GM23338 (cell line): ENCODE results near the gene EGF. TPM values are rescaled to one million over a fixed set of nuclear protein-coding genes. Genes with fewer than 3 reads are reported as not detected.

ENCODE experiments used
- ATAC-seq: fragments of 200-7000 bp; cut with Tn5 transposase; 3 replicates; pipeline ENCODE4 v1.9.1; 2020
- DNase-seq: peaks from one replicate; pipeline ENCODE4 v3.0.0-alpha.2; 2015; ENCODE audit warnings: low spot score
- H2AFZ ChIP-seq: fragments of 200-600 bp; sonication (generic); 2 replicates; pipeline ENCODE4 v1.8.0; 2016; ENCODE audit warnings: antibody characterized with exemption, mild to moderate bottlenecking, moderate library complexity
- H3F3A ChIP-seq: fragments of 200-600 bp; sonication (generic); replicated peaks from 2 replicates; pipeline ENCODE4 v1.8.0; 2017; ENCODE audit warnings: antibody characterized with exemption, mixed run types, low read depth
- H3K27ac ChIP-seq: fragments of 200-600 bp; sonication (generic); 2 replicates; pipeline ENCODE4 v1.6.1; 2016; ENCODE audit warnings: low read depth
- H3K27me3 ChIP-seq: fragments of 200-600 bp; sonication (generic); 2 replicates; pipeline ENCODE4 v1.8.0; 2016; ENCODE audit warnings: mild to moderate bottlenecking, mixed run types, moderate library complexity; ENCODE audit not compliant: insufficient read depth
- H3K36me3 ChIP-seq: fragments of 200-600 bp; sonication (generic); 2 replicates; pipeline ENCODE4 v1.8.0; 2016; ENCODE audit warnings: mild to moderate bottlenecking; ENCODE audit not compliant: insufficient read depth
- H3K4me1 ChIP-seq: fragments of 200-600 bp; sonication (generic); 2 replicates; pipeline ENCODE4 v1.8.0; 2016; ENCODE audit warnings: mild to moderate bottlenecking, moderate library complexity; ENCODE audit not compliant: insufficient read depth
- H3K4me2 ChIP-seq: fragments of 200-600 bp; sonication (generic); 2 replicates; pipeline ENCODE4 v1.7.1; 2017; ENCODE audit warnings: mixed run types
- H3K4me3 ChIP-seq: fragments of 200-600 bp; sonication (generic); 2 replicates; pipeline ENCODE4 v1.6.1; 2016; ENCODE audit warnings: mixed run types
- H3K79me2 ChIP-seq: fragments of 200-600 bp; sonication (generic); replicated peaks from 2 replicates; pipeline ENCODE4 v1.8.0; 2017; ENCODE audit warnings: mild to moderate bottlenecking; ENCODE audit not compliant: insufficient read depth
- H3K9me2 ChIP-seq: fragments of 200-600 bp; sonication (generic); 2 replicates; pipeline ENCODE4 v1.8.0; 2017; ENCODE audit not compliant: insufficient read depth
- H4K20me1 ChIP-seq: fragments of 200-600 bp; sonication (generic); replicated peaks from 2 replicates; pipeline ENCODE4 v1.8.0; 2017; ENCODE audit warnings: mild to moderate bottlenecking; ENCODE audit not compliant: insufficient read depth
- H3K27ac Mint-ChIP-seq: 2 replicates; pipeline ENCODE4 v1.8.0; 2020; ENCODE audit warnings: inconsistent platforms, mild to moderate bottlenecking, moderate library complexity, mixed read lengths
- H3K27me3 Mint-ChIP-seq: 3 replicates; pipeline ENCODE4 v1.8.0; 2022; ENCODE audit warnings: low read depth, mild to moderate bottlenecking, moderate library complexity, mixed read lengths, inconsistent platforms; ENCODE audit not compliant: insufficient read depth, poor library complexity
- H3K36me3 Mint-ChIP-seq: 3 replicates; pipeline ENCODE4 v1.8.0; 2021; ENCODE audit warnings: low read depth, mild to moderate bottlenecking, inconsistent platforms, moderate library complexity, mixed read lengths
- H3K4me1 Mint-ChIP-seq: 3 replicates; pipeline ENCODE4 v1.8.0; 2020; ENCODE audit warnings: mild to moderate bottlenecking, inconsistent platforms, mixed read lengths
- H3K4me3 Mint-ChIP-seq: 3 replicates; pipeline ENCODE4 v1.8.0; 2021; ENCODE audit warnings: moderate library complexity, mild to moderate bottlenecking, inconsistent platforms, mixed read lengths
- H3K9me3 Mint-ChIP-seq: 3 replicates; pipeline ENCODE4 v1.8.0; 2020; ENCODE audit warnings: moderate library complexity, mild to moderate bottlenecking, inconsistent platforms, mixed read lengths
- CREB1 ChIP-seq: fragments of 250-450 bp; sonication (Bioruptor Pico); IDR thresholded peaks from 2 replicates; pipeline ENCODE4 v1.5.0; 2020; ENCODE audit warnings: low read depth, mild to moderate bottlenecking, moderate library complexity
- CTCF ChIP-seq, 2 experiments: fragments of 200-600 bp in 1 of 2; sonication (generic) in 1 of 2; conservative IDR thresholded peaks; 2 replicates each; pipeline versions ENCODE4 v1.5.1 to v1.6.1; 2016 to 2017; ENCODE audit warnings: antibody characterized with exemption in 2 of 2, low read depth in 2 of 2, mild to moderate bottlenecking in 2 of 2, moderate library complexity in 1 of 2
- ETS1 ChIP-seq: IDR thresholded peaks from 2 replicates; pipeline ENCODE4 v1.6.1; 2016; ENCODE audit warnings: antibody characterized with exemption
- EZH2 ChIP-seq: fragments of 200-600 bp; sonication (generic); IDR thresholded peaks from one replicate; pipeline ENCODE4 v1.8.0; 2017; ENCODE audit warnings: antibody characterized with exemption, mild to moderate bottlenecking, low read depth; ENCODE audit not compliant: unreplicated experiment
- EZH2phosphoT487 ChIP-seq: fragments of 200-600 bp; sonication (generic); IDR thresholded peaks from one replicate; pipeline ENCODE4 v1.8.1; 2018; ENCODE audit warnings: antibody characterized with exemption; ENCODE audit not compliant: unreplicated experiment
- JUNB ChIP-seq: IDR thresholded peaks from one replicate; pipeline ENCODE4 v1.6.1; 2016; ENCODE audit warnings: antibody characterized with exemption; ENCODE audit not compliant: unreplicated experiment
- NANOG ChIP-seq: IDR thresholded peaks from 2 replicates; pipeline ENCODE4 v1.6.1; 2016; ENCODE audit warnings: antibody characterized with exemption, borderline replicate concordance
- POLR2AphosphoS5 ChIP-seq: IDR thresholded peaks from 2 replicates; pipeline ENCODE4 v1.6.1; 2016; ENCODE audit warnings: antibody characterized with exemption, low read depth
- REST ChIP-seq: IDR thresholded peaks from one replicate; pipeline ENCODE4 v1.6.1; 2018; ENCODE audit warnings: antibody characterized with exemption; ENCODE audit not compliant: unreplicated experiment
- STAT1 ChIP-seq: IDR thresholded peaks from one replicate; pipeline ENCODE4 v1.6.1; 2016; ENCODE audit warnings: antibody characterized with exemption; ENCODE audit not compliant: unreplicated experiment
- ZNF114 ChIP-seq: fragments of 250-450 bp; sonication (Bioruptor Pico); IDR thresholded peaks from 2 replicates; pipeline ENCODE4 v1.5.0; 2020; ENCODE audit warnings: mild to moderate bottlenecking, moderate library complexity
- ZNF331 ChIP-seq: fragments of 250-450 bp; sonication (Bioruptor Pico); IDR thresholded peaks from 2 replicates; pipeline ENCODE4 v1.5.0; 2020; ENCODE audit warnings: low read depth, mild to moderate bottlenecking, moderate library complexity
- ZNF462 ChIP-seq: fragments of 250-450 bp; sonication (Bioruptor Pico); IDR thresholded peaks from 2 replicates; pipeline ENCODE4 v1.5.0; 2020; ENCODE audit warnings: mild to moderate bottlenecking, moderate library complexity
- polyA plus RNA-seq: library from polyadenylated mRNA; unstranded; fragments of >200 nt; fragmentation: Nextera tagmentation; extraction: Ambion mirVana; gene quantifications from 2 replicates; pipeline ENCODE4 v1.2.1, GENCODE V29; 2016
- total RNA-seq: library from RNA; depleted of rRNA; stranded (reverse); fragments of >200 nt; shearing (Covaris generic); gene quantifications from 2 replicates; pipeline ENCODE4 v1.2.3, GENCODE V29; 2014

EGF gene
- total and polyA plus RNA-seq, 2 experiments from 2014 or later: 1.4 to 3.0 TPM

- no peak for ATAC-seq
- H3K36me3 Mint-ChIP-seq: no peaks in the 10 kb centered on the region
- no peaks in the 10 kb centered on the region for H3K79me2 ChIP-seq
Observed at GRCh38 chr4:109939190-109939589, 26.5 kb downstream of the EGF start.

More at GRCh38 chr4:109939190-109939589, 26.5 kb downstream of the EGF start:
- H3K4me3 ChIP-seq: no peak overlapping the region
- peaks cover 4% of the 10 kb centered on the region; the same call in 1 of the 2 replicates for H3K9me2 ChIP-seq
- H3F3A ChIP-seq: no peaks in the 10 kb centered on the region
- no peak overlapping the region for H3K4me2 ChIP-seq
- H3K27ac ChIP-seq: no peak overlapping the region
- H3K4me1 ChIP-seq: no peaks in the 10 kb centered on the region
- H3K4me3 Mint-ChIP-seq: no peak overlapping the region
- H3K9me3 Mint-ChIP-seq: no peaks in the 10 kb centered on the region
- no peak overlapping the region for H2AFZ ChIP-seq
- H4K20me1 ChIP-seq: no peaks in the 10 kb centered on the region
- no peak overlapping the region for H3K27ac Mint-ChIP-seq
- no peaks in the 10 kb centered on the region for H3K27me3 ChIP-seq
- H3K36me3 ChIP-seq: no peaks in the 10 kb centered on the region
- no peaks in the 10 kb centered on the region for H3K4me1 Mint-ChIP-seq
- TF ChIP-seq ETS1 (no peak), ZNF114 (CRISPR knock-in tag) (no peak), ZNF331 (CRISPR knock-in tag) (no peak), CREB1 (CRISPR knock-in tag) (no peak), EZH2phosphoT487 (no peak), CTCF (conservative IDR thresholded peaks at IDR 0.05; ENCODE audit: low read depth in 2 of 2) (no peak), ZNF462 (no peak), POLR2AphosphoS5 (no peak), EZH2 (no peak), REST (no peak), NANOG (no peak), JUNB (no peak), STAT1 (no peak)
- DNase-seq: no peak
- no peaks in the 10 kb centered on the region for H3K27me3 Mint-ChIP-seq
